Heart right ventricle (tissue), 16 donors: Measurements from ENCODE around the gene GGCT. TPM values are rescaled to one million over a fixed set of nuclear protein-coding genes. Genes with fewer than 3 reads are reported as not detected.
A peak's percentile ranks its signal among the peaks of the same experiment; 100 is the strongest.

Experiments
- ATAC-seq, 8 donors: fragments of 200-7000 bp; cut with Tn5 transposase; one replicate each; pipeline ENCODE4 v1.9.1; 2020; ENCODE audit warnings: mild to moderate bottlenecking in 8 of 8, moderate library complexity in 8 of 8, moderate number of reproducible peaks in 1 of 8
- DNase-seq, 2 donors: peaks; one replicate each; pipeline ENCODE4 v3.0.0-alpha.2; 2020
- H3K27ac ChIP-seq, 10 donors: fragments of 200-600 bp; sonication (generic) in 2 of 10; one replicate each; pipeline versions ENCODE4 v1.5.0 to v1.8.0; 2020 to 2022; ENCODE audit warnings: mild to moderate bottlenecking in 3 of 10
- H3K27me3 ChIP-seq, 7 donors: fragments of 200-600 bp; one replicate each; pipeline ENCODE4 v1.8.0; 2021 to 2022; ENCODE audit warnings: mild to moderate bottlenecking in 2 of 7
- H3K36me3 ChIP-seq, 9 donors: fragments of 200-600 bp; sonication (generic) in 1 of 9; one replicate each; pipeline versions ENCODE4 v1.5.0 to v1.8.0; 2020 to 2022; ENCODE audit warnings: mild to moderate bottlenecking in 2 of 9
- H3K4me1 ChIP-seq, 9 donors: fragments of 200-600 bp; sonication (generic) in 1 of 9; one replicate each; pipeline versions ENCODE4 v1.5.0 to v1.8.0; 2020 to 2022; ENCODE audit warnings: mild to moderate bottlenecking in 4 of 9
- H3K4me3 ChIP-seq, 10 donors: fragments of 200-600 bp; sonication (generic) in 2 of 10; one replicate each; pipeline versions ENCODE4 v1.5.0 to v1.8.0; 2020 to 2022; ENCODE audit warnings: mild to moderate bottlenecking in 7 of 10, moderate library complexity in 2 of 10
- H3K9me3 ChIP-seq, 11 donors: fragments of 200-600 bp in 10 of 11; sonication (generic) in 2 of 11; one replicate each; pipeline versions ENCODE4 v1.5.0 to v1.8.0; 2013 to 2022; ENCODE audit warnings: mild to moderate bottlenecking in 2 of 11, control low read depth in 1 of 11, moderate library complexity in 1 of 11
- WGBS, 2 donors: extraction: QIAGEN DNeasy Blood & Tissue Kit; methylation state at CpG; one replicate each; pipeline ENCODE4 v1.1.7; 2013; ENCODE audit warnings: inconsistent platforms in 1 of 2; 5-methylcytosine and 5-hydroxymethylcytosine counted together
- intact Hi-C, 10 donors: fragments of 100-400 bp; cut with DNase I; formaldehyde crosslinking; loops; one replicate each; pipeline versions ENCODE4 v1.11.1 to v1.14.2; 2022
- polyA plus RNA-seq, 2 donors: library from polyadenylated mRNA; stranded (reverse); fragments of 200-250 nt; gene quantifications; one replicate each; pipeline ENCODE4 v1.2.3, GENCODE V29; 2013
- total RNA-seq, 10 donors: library from RNA; stranded (reverse); fragmentation: NEBNext Ultra II Directional in 3 of 10; extraction: Animal tissue kit (Norgen Biotek cat#: 25700) in 3 of 10; gene quantifications; one replicate each; pipeline versions ENCODE4 v1.2.1 to v1.2.4, GENCODE V29; 2021 to 2023
- TF ChIP-seq, protein P1 (sequence below), 9 donors: fragments of 200-600 bp; sonication (generic) in 2 of 9; IDR thresholded peaks; one replicate each; pipeline versions ENCODE4 v1.5.0 to v1.8.0; 2021 to 2022; ENCODE audit warnings: antibody characterized with exemption in 9 of 9, mild to moderate bottlenecking in 5 of 9, moderate library complexity in 1 of 9
- donor health status: Arrhythmogenic right ventricular cardiomyopathy.
- donor health status: ischemic (EF 13 %, LVEDD 7.1; RV severe dilation, severe dysfunction).
- donor health status: healthy with polysubstance abuse.
- donor health status: DM: no; HTN: yes; CAD: no.
- donor health status: DM: no; HTN: no; CAD: no.
- donor health status: ischemic (EF 25% LVEDD 6.9; RV normal size, moderate dysfunction).
- donor health status: ischemic (EF 25% LVEDD 5.7; RV mildly dilated, moderate dysfunction).
- donor health status: healthy.
- donor health status: DM: yes; HTN: yes; CAD: no.
- donor health status: Ischemic cardiomyopathy.
- donor health status: ischemic (EF 35%, LVEDD 5.7; RV mildly dilated, moderate dysfunction).
- donor health status: nonischemic (EF 11% LVEDD 7.7; RV severe dilation, severe dysfunction).
- donor health status: DM: yes; HTN: yes; CAD: no.
- donor health status: PGD.
- donor health status: ischemic (EF 29% LVEDD 5.4; RV normal size, mild dysfunction).
- donor health status: nonischemic (EF 23%, LVEDD 6.1; RV moderate dilation, normal function).

Gene GGCT
- total and polyA plus RNA-seq, 12 donors = 13.8 to 54.2 (median 18.7) TPM

DNA sequence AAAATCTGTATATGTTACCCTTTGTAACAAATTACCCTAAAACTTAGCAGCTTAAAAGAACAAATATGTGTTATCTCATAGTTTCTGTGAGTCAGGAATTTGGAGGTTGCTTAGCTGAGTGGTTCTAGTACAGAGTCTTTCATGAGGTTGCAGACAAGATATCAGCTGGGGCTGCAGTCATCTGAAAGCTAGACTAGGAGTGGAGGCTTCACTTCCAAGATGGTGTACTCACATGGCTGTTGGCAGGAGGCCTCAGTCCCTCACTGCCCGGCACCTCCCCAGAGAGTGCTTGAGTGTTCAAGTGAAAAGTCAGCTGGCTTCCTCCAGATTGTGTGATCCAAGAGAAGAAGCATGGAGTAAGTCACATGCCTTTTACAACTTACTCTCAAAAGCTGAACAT is 16.9 kb upstream of the GGCT start:
- Histone ChIP-seq H3K4me3 (no peak overlapping the region), H3K9me3 (no peaks in the 10 kb centered on the region), H3K27me3 (no peaks in the 10 kb centered on the region), H3K27ac (peak overlapping the region in 1 of 10 donors; percentile 41), H3K36me3 (peaks cover 0 to 9% (median 0%) of the 10 kb centered on the region in 9 donors), H3K4me1 (peaks cover 0 to 13% (median 8%) of the 10 kb centered on the region in 9 donors)
- ATAC-seq (peak in 7 of 8 donors; percentile 19 to 82 (median 67)), DNase-seq (peak; percentile 22 to 50)
- TF ChIP-seq, protein P1, sequence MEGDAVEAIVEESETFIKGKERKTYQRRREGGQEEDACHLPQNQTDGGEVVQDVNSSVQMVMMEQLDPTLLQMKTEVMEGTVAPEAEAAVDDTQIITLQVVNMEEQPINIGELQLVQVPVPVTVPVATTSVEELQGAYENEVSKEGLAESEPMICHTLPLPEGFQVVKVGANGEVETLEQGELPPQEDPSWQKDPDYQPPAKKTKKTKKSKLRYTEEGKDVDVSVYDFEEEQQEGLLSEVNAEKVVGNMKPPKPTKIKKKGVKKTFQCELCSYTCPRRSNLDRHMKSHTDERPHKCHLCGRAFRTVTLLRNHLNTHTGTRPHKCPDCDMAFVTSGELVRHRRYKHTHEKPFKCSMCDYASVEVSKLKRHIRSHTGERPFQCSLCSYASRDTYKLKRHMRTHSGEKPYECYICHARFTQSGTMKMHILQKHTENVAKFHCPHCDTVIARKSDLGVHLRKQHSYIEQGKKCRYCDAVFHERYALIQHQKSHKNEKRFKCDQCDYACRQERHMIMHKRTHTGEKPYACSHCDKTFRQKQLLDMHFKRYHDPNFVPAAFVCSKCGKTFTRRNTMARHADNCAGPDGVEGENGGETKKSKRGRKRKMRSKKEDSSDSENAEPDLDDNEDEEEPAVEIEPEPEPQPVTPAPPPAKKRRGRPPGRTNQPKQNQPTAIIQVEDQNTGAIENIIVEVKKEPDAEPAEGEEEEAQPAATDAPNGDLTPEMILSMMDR (IDR thresholded peaks at IDR 0.05) = no peak
- WGBS, 2 donors = 36 to 49% methylated on average over 1 of the region's 1 CpG
- intact Hi-C loops = no loop called here

DNA sequence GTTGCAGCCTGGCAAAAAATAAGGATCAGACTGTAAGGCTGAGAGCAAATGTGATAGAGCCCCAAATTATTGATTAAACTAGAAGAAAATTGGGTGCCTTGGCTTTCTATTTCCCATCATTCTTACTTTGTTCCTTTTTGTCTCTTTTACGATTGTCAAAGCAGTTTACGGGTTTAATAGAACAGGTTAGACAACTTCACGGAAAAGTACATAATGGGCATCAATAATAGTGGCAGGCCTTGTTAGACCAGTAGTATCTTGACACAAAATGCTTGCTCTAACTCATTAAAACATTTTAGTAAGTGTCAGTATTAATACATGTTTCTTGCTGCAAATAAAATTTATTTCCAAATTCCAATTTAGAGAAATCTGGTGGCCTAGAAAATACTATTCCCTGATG is 14.5 kb upstream of the GGCT start:
- Histone ChIP-seq H3K27ac (no peak overlapping the region), H3K4me3 (no peak overlapping the region), H3K9me3 (no peaks in the 10 kb centered on the region), H3K36me3 (peaks cover 0 to 9% (median 0%) of the 10 kb centered on the region in 9 donors), H3K27me3 (no peaks in the 10 kb centered on the region), H3K4me1 (peaks cover 0 to 18% (median 8%) of the 10 kb centered on the region in 9 donors)
- no peak for ATAC-seq
- TF ChIP-seq, protein P1 (IDR thresholded peaks at IDR 0.05) = no peak
- intact Hi-C loops = loop anchor here in 2 of 10 donors (10.0 kb wide), 1 partner anchor 46 kb away; no protein-coding TSS in a partner anchor
- no peak for DNase-seq
- WGBS, 2 donors = 97 to 98% methylated on average over 3 of the region's 3 CpGs

DNA sequence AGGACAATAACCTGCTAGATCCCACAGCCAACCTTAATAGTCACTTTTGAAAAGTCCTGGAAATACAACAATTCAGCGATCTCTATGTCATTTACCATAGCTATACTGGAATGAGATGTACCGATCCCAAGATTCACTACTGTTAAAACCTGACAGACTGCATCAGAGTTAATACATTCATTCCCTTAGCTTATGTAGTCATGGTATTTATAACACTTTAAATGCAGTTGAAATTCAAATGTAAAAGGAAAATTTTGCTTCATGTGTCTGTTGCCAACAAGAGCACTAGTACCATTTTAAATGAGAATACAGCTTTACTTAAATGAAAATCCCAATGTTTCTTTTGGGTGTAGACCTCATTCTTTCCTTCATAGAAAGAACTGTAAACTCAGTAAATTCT is 11.1 kb upstream of the GGCT start:
- TF ChIP-seq, protein P1 (IDR thresholded peaks at IDR 0.05) = no peak
- intact Hi-C loops = loop anchor here in 2 of 10 donors (10.0 kb wide), 1 partner anchor 49 kb away; no protein-coding TSS in a partner anchor
- Histone ChIP-seq H3K27me3 (no peaks in the 10 kb centered on the region), H3K36me3 (peaks cover 0 to 9% (median 0%) of the 10 kb centered on the region in 9 donors), H3K27ac (no peak overlapping the region), H3K4me3 (no peak overlapping the region), H3K4me1 (peaks cover 0 to 14% (median 0%) of the 10 kb centered on the region in 9 donors), H3K9me3 (no peaks in the 10 kb centered on the region)
- 93 to 96% methylated on average over 2 of the region's 2 CpGs for WGBS, 2 donors
- ATAC-seq = no peak
- no peak for DNase-seq

DNA sequence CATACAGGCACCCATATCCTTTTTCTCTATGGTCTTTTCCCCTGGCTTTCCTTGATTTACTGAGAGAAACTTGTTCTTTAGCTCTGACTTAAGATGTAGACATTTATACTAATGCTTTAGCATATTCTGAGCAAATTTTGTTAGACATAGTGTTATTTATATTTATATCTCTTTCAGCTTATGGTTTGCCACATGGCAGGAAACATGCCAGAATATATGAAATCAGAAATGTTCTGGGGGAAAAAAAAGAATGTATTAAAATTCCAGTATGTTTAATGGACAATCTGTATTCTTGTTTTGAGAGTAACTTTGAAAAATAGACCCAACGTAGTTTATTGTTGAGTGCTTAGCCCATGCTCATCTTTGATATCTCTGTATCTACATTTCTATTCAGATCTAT is 10.1 kb upstream of the GGCT start:
- Histone ChIP-seq H3K27me3 (no peaks in the 10 kb centered on the region), H3K4me1 (peaks cover 0 to 11% (median 0%) of the 10 kb centered on the region in 9 donors), H3K36me3 (peaks cover 0 to 9% (median 0%) of the 10 kb centered on the region in 9 donors), H3K4me3 (no peak overlapping the region), H3K27ac (no peak overlapping the region), H3K9me3 (no peaks in the 10 kb centered on the region)
- DNase-seq (no peak), ATAC-seq (no peak)
- 95 to 98% methylated on average over 1 of the region's 1 CpG for WGBS, 2 donors
- TF ChIP-seq, protein P1 (IDR thresholded peaks at IDR 0.05) = no peak
- intact Hi-C loops = loop anchor here in 7 of 10 donors (5.0 to 10.0 kb wide), 4 partner anchors 33 to 53 kb away; no protein-coding TSS in a partner anchor
